ENCODE results near the gene BATF3. TPM values are rescaled to one million over a fixed set of nuclear protein-coding genes. Genes with fewer than 3 reads are reported as not detected.

The BATF3 gene
- polyA plus RNA-seq, 1 of the 3 experiments (the other 2 are of a cell fraction): 0.76 TPM

- TF ChIP-seq, protein P1, sequence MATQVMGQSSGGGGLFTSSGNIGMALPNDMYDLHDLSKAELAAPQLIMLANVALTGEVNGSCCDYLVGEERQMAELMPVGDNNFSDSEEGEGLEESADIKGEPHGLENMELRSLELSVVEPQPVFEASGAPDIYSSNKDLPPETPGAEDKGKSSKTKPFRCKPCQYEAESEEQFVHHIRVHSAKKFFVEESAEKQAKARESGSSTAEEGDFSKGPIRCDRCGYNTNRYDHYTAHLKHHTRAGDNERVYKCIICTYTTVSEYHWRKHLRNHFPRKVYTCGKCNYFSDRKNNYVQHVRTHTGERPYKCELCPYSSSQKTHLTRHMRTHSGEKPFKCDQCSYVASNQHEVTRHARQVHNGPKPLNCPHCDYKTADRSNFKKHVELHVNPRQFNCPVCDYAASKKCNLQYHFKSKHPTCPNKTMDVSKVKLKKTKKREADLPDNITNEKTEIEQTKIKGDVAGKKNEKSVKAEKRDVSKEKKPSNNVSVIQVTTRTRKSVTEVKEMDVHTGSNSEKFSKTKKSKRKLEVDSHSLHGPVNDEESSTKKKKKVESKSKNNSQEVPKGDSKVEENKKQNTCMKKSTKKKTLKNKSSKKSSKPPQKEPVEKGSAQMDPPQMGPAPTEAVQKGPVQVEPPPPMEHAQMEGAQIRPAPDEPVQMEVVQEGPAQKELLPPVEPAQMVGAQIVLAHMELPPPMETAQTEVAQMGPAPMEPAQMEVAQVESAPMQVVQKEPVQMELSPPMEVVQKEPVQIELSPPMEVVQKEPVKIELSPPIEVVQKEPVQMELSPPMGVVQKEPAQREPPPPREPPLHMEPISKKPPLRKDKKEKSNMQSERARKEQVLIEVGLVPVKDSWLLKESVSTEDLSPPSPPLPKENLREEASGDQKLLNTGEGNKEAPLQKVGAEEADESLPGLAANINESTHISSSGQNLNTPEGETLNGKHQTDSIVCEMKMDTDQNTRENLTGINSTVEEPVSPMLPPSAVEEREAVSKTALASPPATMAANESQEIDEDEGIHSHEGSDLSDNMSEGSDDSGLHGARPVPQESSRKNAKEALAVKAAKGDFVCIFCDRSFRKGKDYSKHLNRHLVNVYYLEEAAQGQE (IDR thresholded peaks at IDR 0.05; ENCODE audit: low read depth, low read length): no peak
- TF ChIP-seq EP300 (IDR thresholded peaks at IDR 0.05; ENCODE audit: borderline replicate concordance in 1 of 2, low read depth in 1 of 2, low read length in 1 of 2) (no peak), RXRA (IDR thresholded peaks at IDR 0.05; ENCODE audit: borderline replicate concordance, low read depth) (no peak), FOSL2 (IDR thresholded peaks at IDR 0.05; ENCODE audit: borderline replicate concordance, low read depth) (no peak), USF2 (IDR thresholded peaks at IDR 0.05; ENCODE audit: borderline replicate concordance, low read depth, low read length) (no peak), ZBTB33 (IDR thresholded peaks at IDR 0.05; ENCODE audit: borderline replicate concordance, low read depth) (no peak), MEF2A (IDR thresholded peaks at IDR 0.05; ENCODE audit: borderline replicate concordance, low read depth) (no peak), TAF1 (IDR thresholded peaks at IDR 0.05; ENCODE audit: borderline replicate concordance, low read depth, low read length) (no peak), TEAD4 (IDR thresholded peaks at IDR 0.05; ENCODE audit: borderline replicate concordance, insufficient read depth) (no peak), TCF12 (IDR thresholded peaks at IDR 0.05) (no peak)
These were observed 22.8 kb upstream of the BATF3 start (continued) for GRCh38 chr1:212722270-212722957.

DNA sequence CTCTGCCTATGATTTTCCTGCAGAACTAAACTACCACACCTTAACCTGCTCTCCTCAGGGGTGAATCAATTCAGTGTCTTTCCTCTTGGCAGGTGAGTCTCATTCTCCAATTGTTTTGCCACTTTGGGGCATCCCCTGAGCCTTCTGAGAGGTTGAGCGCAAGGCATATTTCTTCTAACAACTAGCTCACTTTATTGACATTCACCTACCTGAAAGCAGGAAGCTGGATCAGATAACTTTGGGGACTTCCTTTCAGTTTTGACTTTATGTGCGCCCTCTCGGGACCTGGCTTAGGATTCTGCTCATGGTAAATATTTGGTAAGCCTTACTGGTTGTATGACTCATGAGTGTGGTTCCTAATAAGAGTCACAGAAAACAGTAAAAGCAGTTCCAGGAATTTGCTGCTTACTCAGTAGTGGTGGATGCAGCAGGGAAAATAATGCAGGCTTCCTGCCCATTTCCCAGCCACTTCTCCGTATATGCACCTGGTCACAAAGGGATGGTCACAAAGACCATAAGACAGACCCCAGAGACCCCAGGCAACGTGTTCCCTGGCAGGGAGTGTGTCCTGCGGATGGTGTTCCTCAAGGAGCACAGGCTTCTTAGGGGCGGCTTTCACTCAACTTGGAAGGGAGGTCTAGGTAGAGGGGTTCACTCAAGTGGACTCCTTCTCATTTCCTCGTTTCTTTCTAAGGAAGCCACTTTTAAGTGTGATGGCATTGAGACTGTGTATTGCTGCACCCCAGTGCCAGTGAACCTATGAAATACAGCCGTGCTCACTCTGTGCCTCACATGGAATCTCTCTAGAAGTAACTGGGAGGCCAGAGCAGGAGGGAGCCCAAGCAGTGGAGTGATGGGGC, 22.0 kb upstream of the BATF3 start:
- Histone ChIP-seq H3F3A (replicated peaks; ENCODE audit: insufficient read depth) (peaks cover 3% of the 10 kb centered on the region), H3K27ac (ENCODE audit: low read depth in 2 of 2, low read length in 1 of 2) (no peak overlapping the region), H3K36me3 (replicated peaks in 1 of 2; ENCODE audit: control insufficient read depth in 1 of 2, insufficient read depth in 2 of 2, low read length in 1 of 2) (peaks cover 0 to 4% of the 10 kb centered on the region in 2 experiments), H3K9me3 (no peaks in the 10 kb centered on the region), H3K4me3 (ENCODE audit: low read depth in 2 of 2, low read length in 1 of 2) (no peak overlapping the region), H2AFZ (ENCODE audit: low read depth) (no peak overlapping the region), H3K4me2 (no peak overlapping the region), H3K9me2 (no peaks in the 10 kb centered on the region), H3K79me2 (ENCODE audit: insufficient read depth) (no peaks in the 10 kb centered on the region), H4K20me1 (ENCODE audit: insufficient read depth) (no peaks in the 10 kb centered on the region), H3K27me3 (ENCODE audit: insufficient read depth) (no peaks in the 10 kb centered on the region), H3K4me1 (ENCODE audit: control insufficient read depth in 1 of 2, insufficient read depth in 2 of 2, low read depth in 1 of 2, low read length in 1 of 2) (peaks cover 2 to 6% of the 10 kb centered on the region in 2 experiments; a peak in 2 of 4 replicates), H3K9ac (no peak overlapping the region)
- DNase-seq: no peak
- ChIA-PET POLR2A (no interaction called here), CTCF (interaction anchor here (1.4 to 1.9 kb wide), 4 partner anchors 16 to 112 kb away, joined by 3 to 7 read pairs (median 4); no protein-coding TSS in a partner anchor)
- 68% methylated on average over 9 of the region's 9 CpGs for WGBS (ENCODE audit: low lambda C conversion rate)
- TF ChIP-seq NFIC (IDR thresholded peaks at IDR 0.05; ENCODE audit: borderline replicate concordance): no peak
- TF ChIP-seq FOXJ3 (CRISPR knock-in tag; IDR thresholded peaks at IDR 0.05): no peak
- TF ChIP-seq YY1 (IDR thresholded peaks at IDR 0.05; ENCODE audit: low read depth): no peak
- TF ChIP-seq FOSL2 (IDR thresholded peaks at IDR 0.05; ENCODE audit: borderline replicate concordance, low read depth): peak; percentile 52; the same call in 1 of the 2 replicates
- TF ChIP-seq MAX (IDR thresholded peaks at IDR 0.05; ENCODE audit: low read depth): no peak
- TF ChIP-seq JUND (IDR thresholded peaks at IDR 0.05): peak; percentile 33; the same call in 1 of the 2 replicates
- TF ChIP-seq EZH2phosphoT487 (IDR thresholded peaks at IDR 0.05; ENCODE audit: borderline replicate concordance, low read depth): no peak
